Eye (tissue), 1 donor: ENCODE data around the gene ADA.

Source experiments
- DNase-seq: peaks from one replicate; pipeline ENCODE4 v3.0.0-alpha.2; 2015

Gene ADA

DNA sequence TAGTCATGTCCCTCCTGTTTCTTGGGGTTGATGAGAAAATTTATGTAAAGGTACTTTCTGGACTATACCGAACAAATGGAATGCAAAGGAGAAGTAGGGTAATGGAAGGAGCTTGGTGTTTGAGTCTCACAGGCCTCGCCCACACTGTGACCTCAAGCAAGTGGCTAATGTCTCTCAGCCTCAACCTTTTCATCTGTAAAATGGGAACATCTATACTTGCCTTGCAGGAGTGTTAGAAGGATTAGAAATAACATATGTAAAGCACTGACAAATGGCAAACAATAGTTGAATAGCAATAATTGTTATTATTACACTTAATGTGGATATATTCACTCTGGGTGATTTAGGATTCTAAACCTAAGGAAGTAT lies 78.0 kb downstream of the ADA start:
- DNase-seq = no peak

DNA sequence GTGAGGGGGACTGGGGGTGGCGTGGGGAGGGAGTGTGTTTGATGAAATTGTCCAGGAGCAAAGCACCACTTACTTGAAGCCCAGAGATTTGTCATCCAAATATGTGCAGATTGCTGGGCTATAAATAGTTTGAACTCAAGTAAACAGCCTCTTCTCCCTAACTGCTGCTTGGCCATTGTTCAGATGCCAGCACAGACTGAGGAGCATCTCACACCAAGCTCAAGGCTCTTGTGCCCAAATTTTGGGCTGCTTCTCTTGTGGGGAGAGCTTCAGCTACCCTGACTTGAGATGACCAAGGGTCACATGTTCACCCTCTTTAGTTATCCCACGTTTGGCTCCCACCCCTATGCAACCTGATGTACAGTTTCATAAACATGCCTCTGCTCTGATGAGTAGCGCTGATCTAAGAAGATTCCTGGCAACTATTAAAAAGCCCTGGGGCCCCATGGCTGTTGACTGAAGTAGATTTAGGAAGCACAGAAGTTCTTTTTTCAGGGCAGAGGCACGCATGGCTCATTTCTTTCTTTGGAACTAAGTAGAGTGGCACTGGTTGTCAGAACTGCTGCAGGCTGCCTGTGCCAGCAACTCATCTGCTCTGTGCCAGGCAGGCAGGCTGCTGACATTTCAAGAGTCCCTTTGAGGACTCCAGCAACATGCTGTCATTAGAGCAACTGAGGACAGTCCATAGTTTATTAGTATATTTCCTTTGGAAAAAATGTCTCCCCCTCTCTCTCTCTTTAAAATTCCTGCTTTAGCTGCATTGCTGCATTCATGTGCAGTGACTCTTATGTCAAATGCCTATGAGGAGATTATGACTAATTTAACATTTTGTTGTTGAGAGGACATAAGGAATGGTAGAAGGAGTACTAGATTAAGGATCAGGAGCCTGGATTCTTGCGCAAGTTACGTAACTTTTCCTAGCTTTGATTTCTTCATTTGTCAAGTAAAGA lies 78.7 kb downstream of the ADA start:
- DNase-seq = peak; percentile 61

DNA sequence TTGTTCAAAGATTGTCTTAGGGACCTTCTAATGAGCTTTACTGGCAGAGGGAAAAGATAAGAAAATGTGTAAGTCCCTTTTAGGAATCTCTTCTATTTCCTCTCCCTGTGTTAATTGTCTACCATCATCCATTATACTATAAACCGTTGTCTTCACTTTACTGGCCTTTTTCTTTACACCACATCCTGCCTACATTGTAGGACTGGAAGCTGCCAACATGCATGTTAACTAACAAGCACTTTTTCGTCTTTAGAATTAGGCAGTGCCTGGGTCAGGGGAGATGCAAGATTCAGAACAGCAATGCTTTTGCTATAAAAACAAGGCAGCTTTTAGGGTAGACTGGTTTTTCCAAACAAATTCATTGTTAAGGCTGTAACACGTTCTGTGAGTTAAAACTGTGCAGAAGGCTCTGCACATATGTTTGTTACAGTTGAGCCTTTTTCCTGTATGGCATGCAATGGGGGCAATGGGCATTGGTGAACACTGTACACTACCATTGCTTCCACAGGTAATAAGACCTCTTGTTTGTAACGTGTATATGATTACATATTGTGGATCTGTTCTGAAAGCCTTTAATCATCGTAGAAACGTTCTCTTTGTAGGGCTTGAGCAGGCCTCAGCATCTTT lies 80.0 kb downstream of the ADA start:
- no peak for DNase-seq

DNA sequence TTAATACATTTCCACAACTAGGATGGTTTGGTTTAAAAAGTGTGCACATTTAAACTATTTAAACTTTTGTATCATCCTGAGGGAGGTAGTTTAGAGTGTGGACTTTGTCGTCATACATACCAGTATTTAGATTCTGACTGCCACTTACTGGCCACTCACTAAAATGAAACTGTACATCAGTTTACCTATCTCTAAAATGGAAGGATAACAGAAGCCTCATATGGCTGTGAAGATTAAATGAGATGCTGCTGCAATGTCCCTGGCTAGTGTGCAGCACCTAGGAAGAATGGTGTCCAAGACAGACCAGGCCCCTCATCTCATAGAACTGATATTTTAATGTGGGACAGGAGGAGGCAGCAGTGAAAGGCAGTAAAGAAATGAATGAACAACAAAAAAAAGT lies 81.1 kb downstream of the ADA start:
- DNase-seq = no peak
